Coronary artery (tissue), 2 donors: ENCODE measurements around the gene MYL6.

ENCODE experiments used
- DNase-seq: peaks from one replicate; pipeline ENCODE4 v3.0.0-alpha.2; 2017; ENCODE audit warnings: low spot score
- H3K27ac ChIP-seq, 2 donors: fragments of 200-600 bp; sonication (generic); one replicate each; pipeline ENCODE4 v1.5.1; 2016 to 2019
- H3K4me3 ChIP-seq: fragments of 200-600 bp; sonication (generic); 2 replicates; pipeline ENCODE4 v1.5.1; 2016; ENCODE audit warnings: mild to moderate bottlenecking, moderate library complexity
- TF ChIP-seq, protein P1 (sequence below): fragments of 200-600 bp; sonication (generic); IDR thresholded peaks from one replicate; pipeline ENCODE4 v1.5.1; 2019; ENCODE audit warnings: antibody characterized with exemption

The MYL6 gene

DNA sequence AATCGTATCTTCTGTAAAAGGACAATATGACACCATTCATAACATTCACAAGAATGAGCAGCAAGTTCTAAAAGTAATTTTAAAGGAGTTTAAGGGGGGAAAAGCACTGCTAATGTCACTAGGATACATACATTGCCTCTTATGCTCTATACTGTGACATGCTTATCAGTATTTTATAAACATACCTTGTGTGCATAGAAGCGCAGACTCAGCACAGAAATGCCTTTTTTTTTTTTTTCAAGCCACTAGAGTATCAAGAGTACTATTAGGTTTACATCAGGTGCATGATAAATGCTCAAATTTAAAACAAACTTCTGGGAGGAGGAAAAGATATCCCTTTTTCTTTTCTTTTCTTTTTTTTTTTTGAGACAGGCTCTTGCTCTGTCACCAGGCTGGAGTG is 44.7 kb downstream of the MYL6 start:
- no peak overlapping the region for H3K27ac ChIP-seq
- TF ChIP-seq, protein P1, sequence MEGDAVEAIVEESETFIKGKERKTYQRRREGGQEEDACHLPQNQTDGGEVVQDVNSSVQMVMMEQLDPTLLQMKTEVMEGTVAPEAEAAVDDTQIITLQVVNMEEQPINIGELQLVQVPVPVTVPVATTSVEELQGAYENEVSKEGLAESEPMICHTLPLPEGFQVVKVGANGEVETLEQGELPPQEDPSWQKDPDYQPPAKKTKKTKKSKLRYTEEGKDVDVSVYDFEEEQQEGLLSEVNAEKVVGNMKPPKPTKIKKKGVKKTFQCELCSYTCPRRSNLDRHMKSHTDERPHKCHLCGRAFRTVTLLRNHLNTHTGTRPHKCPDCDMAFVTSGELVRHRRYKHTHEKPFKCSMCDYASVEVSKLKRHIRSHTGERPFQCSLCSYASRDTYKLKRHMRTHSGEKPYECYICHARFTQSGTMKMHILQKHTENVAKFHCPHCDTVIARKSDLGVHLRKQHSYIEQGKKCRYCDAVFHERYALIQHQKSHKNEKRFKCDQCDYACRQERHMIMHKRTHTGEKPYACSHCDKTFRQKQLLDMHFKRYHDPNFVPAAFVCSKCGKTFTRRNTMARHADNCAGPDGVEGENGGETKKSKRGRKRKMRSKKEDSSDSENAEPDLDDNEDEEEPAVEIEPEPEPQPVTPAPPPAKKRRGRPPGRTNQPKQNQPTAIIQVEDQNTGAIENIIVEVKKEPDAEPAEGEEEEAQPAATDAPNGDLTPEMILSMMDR = no peak
- no peak for DNase-seq
- no peak overlapping the region for H3K4me3 ChIP-seq

DNA sequence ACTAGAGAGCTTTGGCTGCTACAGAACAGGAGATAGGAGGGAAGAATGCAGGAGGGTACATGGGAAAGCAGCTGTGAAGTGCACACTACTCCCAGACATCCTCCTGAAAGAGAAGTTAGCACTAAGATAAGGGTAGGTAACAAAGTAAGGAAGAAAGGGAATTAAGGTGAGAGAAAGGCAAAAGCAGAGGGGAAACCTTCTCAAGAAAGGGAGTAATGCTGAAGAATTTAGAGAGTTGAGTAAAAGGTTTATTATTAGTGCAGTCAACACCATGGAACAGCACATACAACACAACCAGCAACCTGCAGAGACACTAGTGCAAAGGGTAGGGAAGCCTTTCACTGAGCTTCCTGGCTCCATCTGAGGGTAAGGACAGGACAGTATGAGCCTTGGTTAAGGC is 46.1 kb downstream of the MYL6 start:
- Histone ChIP-seq H3K27ac (no peak overlapping the region), H3K4me3 (no peak overlapping the region)
- no peak for DNase-seq
- TF ChIP-seq, protein P1 = no peak

GRCh38 chr12:56205445-56205844 is 47.3 kb downstream of the MYL6 start:
- H3K27ac ChIP-seq = peak overlapping the region in 1 of 2 donors; percentile 30
- no peak for DNase-seq
- H3K4me3 ChIP-seq = no peak overlapping the region
- TF ChIP-seq, protein P1 = no peak

DNA sequence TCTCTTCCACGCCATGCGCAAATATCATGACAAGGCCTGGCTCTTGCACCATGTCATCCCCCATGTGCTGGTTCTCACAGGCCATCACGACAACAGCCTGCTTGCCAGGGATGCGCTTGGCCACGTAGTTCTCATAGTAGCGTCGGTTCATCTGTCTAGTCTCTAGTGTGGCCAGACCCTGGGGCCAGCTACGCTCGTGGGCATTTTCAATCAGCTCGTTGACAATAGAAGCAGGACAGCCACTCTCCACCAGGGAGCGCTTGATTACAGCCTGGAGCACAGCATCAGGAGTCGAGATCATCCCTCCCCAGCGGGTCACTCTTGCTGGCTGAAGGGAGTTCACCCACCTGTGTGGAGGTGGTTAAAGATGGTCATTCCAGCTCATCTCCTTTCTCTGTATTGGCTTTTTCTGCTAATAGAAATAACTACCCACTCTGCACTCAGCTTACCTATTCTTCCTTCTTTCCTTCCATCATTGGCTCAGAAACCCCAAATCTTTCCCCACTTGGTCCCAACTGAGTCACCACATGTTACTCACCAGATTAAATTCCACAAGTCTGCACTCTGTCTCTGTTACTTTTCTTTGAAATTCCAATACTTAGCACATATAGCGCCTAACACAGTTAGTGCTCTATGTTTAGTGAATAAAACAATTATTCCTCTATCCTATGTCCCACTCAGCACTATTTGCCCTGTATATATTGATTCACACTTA is 48.5 kb downstream of the MYL6 start:
- Histone ChIP-seq H3K4me3 (no peak overlapping the region), H3K27ac (peak overlapping the region in 1 of 2 donors; percentile 30)
- DNase-seq = no peak
- TF ChIP-seq, protein P1 = peak; percentile 32

GRCh38 chr12:56208006-56208405 is 49.8 kb downstream of the MYL6 start:
- H3K27ac ChIP-seq = no peak overlapping the region
- TF ChIP-seq, protein P1 = no peak
- no peak overlapping the region for H3K4me3 ChIP-seq
- DNase-seq = no peak
